ENCODE results near the gene ANKS3.

Gene ANKS3, protein sequence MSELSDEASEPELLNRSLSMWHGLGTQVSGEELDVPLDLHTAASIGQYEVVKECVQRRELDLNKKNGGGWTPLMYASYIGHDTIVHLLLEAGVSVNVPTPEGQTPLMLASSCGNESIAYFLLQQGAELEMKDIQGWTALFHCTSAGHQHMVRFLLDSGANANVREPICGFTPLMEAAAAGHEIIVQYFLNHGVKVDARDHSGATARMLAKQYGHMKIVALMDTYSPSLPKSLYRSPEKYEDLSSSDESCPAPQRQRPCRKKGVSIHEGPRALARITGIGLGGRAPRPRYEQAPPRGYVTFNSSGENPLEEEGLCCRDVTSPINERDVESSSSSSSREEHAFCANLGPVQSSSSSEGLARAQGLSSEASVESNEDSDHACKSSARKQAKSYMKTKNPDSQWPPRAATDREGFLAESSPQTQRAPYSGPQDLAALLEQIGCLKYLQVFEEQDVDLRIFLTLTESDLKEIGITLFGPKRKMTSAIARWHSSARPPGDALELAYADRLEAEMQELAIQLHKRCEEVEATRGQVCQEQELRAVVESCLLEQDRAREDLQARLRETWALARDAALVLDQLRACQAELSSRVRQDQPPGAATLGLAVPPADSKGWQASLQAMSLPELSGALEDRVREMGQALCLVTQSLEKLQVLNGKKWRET

DNA sequence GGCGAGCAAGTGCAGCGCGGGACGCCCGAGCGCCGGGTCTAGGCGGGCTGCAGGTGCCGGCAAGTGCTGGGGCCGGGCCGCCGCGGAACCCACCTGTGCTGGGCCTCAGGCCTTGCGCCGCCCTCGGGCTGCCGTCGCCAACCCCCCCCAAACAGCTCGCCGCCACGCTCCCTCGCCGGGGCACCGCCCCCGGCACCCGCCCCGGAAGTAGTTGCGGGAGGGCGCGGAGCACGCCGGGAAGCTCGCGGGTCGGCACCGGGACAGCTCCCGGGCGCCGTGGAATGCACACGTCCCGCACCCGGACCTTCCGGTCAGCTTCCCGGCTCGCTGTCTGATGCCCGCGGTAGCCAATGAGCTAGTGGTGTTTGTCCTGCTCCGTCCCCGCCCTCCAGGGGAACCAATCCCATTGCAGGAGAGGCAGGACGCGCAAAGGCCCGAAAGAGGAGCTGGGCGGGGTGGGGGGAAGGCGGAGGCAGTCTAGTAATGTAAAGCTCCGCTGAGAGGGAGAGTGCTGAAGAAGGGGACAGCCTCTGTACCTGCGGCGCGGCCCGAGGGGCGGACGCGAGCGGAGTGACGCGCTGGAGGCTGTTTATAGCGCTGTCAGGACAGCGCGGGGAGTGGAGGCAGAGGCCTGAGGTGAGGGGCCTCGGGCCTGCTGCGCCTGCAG lies at the start of gene ANKS3, which contains the start of gene DNAAF8:
ANKS3 (minus strand) TSS at position 209 of the 667 bp plus-strand sequence. CDS start 4,122 bp downstream, outside the sequence.
DNAAF8 (plus strand) TSS at position 475 of the 667 bp plus-strand sequence. CDS start 1,978 bp downstream, outside the sequence.
- DNase-seq (ENCODE audit: low spot score) = peak; percentile 94

DNA sequence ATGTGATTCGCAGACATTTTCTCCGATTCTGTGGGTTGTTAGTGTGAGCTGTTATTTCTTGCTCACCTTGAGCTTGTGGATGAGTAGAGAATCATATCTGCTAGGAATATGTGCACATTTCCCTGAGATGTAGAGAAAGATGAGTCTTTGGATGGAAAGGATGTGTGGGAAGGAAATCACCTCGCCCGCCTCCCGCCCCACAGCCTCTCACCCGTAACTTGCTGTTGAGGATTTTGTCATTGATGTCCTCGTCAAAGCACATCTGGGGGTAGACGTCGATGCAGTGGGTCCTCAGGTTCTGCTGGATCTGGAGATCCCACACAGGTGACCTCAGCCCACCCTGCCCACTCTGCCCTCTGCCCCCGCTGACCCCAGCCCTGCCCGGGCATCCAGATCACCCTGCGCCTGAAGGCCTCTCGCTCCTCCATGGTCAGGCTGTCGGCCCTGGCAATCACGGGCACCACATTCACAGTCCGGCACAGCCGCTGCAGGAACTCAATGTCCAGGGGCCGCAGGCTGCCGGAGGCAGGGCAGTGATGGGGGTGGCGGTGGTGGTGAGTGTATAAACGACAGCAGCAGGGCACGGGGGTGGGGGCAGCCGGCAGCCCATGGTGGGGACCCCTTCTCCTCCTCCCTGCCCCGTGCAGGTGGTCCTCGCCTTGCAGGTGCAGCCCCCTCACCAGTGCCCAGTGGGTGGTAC lies 49.3 kb upstream of the ANKS3 start:
- no peak for DNase-seq (ENCODE audit: low spot score)

DNA sequence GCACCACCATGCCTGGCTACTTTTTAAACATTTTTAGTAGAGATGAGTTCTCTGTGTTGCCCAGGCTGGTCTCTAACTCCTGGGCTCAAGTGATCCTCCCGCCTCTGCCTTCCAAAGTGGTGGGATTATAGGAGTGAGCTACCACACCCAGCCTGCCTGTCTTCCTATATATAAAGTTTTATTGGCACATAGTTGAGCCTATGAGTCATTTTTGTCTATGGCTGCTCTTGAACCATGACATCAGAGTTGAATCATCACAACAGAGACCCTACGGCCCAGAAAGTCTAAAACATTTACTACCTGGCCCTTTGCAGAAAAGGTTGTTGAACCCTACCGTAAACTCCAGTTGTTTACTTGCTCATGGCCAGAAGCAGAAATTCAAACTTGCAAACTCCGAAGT lies 46.2 kb upstream of the ANKS3 start:
- DNase-seq (ENCODE audit: low spot score) = peak; percentile 45

DNA sequence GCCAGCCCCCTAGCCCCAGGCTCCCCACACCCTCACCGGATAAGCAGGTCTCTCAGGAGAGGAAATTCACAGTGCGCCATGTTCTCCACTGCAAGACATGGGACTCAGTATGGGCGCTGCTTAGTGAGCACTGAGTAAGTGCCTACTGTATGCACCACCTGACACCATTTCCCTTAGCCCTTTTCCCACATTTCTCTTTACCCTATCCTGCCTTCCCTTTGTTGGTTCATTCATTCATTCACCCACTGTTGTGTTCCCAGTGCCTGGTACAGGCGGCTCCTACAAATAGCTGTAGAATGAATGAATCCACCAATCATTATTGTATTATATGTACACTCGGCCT lies 44.0 kb upstream of the ANKS3 start:
- DNase-seq (ENCODE audit: low spot score) = no peak

DNA sequence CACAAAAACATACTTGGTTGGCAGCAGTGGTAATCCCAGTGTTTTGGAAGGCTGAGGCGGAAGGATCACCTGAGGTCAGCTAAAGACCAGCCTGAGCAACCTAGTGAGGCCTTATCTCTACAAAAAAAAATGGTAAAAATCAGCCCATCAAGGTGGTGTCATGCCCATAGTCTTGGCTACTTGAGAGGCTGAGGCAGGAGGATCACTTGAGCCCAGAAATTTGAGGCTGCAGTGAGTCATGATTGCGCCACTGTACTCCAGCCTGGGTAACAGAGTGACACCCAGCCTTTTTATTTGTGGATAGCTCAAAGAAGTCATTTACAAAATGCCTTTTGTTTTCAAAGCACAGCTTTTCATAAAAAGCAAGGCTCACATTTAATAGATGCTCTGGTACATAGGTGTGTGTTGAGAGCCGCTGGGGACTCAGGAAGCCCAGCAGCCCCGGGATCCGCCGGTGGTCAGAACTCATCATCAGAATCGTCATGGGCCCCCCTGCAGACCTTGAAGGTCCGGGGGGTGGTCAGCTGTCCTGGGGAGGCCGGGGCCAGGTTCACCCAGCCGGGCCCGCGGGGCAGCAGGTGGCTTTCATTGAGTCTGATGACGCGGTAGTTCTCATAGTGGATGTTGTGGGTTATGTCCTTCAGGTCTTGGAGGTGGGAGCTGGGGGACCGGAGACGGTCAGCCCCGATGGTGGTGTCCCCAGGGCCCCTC lies 43.4 kb upstream of the ANKS3 start:
- DNase-seq (ENCODE audit: low spot score) = no peak

DNA sequence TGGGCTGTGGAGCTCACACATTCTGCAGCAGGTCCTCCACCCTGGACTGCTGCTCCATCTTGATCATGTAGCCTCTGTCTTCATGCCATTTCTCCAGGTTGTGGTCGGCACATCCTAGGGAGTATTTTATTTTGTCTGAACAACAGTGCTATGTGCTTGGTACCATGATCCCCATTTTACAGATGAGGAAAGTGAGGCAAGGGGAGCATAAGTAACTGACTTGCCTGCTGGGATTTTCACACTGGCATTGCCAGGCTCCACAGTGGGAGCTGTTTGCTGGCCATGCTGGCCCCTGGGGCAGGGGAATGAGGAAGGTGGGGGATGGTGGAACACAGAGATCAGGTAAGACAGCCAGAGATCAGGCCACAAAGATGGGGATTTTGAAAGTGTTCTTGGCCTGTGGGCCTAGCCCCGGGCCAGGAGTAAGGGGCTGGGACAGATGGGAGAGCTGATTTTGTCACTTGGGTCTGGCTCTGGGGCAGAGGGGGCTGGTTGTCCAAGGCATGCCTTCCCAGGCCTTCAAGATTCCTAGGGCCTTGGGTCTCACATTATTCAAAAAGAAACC lies 42.2 kb upstream of the ANKS3 start:
- no peak for DNase-seq (ENCODE audit: low spot score)

DNA sequence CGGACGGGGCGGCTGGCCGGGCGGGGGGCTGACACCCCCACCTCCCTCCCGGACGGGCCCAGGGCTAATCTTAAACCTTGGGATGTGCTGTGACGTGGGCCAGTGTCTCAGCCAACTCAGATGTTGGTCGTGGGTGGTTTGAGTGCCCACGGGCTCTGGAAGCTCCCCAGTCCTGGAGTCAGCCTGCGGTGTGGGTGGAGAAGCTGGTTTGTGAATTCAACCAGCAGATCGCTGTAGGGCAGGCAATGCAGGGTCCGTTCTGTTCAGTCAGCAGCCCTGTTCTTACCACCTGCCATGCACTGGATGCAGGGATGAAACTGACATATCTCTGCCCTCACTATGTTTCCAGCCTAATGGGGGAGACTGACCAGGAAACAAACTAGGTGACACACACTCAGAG lies 40.9 kb upstream of the ANKS3 start:
- DNase-seq (ENCODE audit: low spot score) = no peak

DNA sequence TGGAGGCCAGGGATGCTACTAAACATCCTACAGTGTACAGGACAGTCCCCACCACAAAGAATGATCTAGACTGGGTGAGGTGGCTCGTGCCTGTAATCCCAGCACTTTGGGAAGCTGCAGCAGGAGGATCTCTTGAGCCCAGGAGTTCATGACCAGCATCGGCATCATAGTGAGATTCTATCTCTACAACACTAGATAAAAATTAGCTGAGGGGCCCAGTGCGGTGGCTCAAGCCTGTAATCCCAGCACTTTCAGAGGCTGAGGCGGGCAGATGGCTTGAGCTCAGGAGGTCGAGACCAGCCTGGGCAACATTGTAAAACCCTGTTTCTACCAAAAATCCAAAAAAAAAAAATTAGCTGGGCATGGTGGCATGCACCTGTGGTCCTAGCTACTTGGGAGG lies 38.3 kb upstream of the ANKS3 start:
- no peak for DNase-seq (ENCODE audit: low spot score)

DNA sequence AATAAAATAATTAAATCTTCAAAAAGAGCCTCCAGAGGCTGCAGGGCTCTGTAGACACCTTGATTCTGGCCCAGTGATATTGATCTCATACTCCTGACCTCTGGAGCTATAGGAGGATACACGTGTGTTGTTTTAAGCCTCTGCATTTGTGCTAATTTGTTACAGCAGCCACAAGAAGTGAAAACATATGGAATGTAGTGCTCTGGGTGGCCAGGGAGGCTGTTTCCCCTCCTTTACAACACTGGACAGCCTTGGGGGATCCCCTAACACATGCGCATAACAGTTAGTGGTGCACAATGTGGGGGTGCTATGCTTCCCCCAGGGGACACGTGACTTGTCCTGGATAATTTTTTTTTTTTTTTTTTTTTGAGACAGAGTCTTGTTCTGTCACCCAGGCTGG lies 37.6 kb upstream of the ANKS3 start:
- DNase-seq (ENCODE audit: low spot score) = no peak

DNA sequence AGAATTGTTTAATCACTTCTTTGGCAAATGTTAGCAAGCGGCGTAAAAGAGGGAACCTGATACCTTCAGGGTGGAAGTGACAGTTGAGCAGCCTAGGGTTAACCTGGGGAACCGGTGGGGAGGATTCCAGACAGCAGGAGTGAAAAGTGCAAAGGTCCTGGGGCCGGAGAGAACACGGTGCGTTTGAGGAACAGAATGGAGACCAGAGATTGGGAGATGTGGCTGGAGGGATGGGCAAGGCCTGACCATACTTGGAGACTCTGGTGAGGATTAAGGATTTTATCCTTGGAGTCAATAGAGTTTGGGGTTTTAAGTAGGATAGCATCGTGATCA lies 35.2 kb upstream of the ANKS3 start:
- DNase-seq (ENCODE audit: low spot score) = no peak

DNA sequence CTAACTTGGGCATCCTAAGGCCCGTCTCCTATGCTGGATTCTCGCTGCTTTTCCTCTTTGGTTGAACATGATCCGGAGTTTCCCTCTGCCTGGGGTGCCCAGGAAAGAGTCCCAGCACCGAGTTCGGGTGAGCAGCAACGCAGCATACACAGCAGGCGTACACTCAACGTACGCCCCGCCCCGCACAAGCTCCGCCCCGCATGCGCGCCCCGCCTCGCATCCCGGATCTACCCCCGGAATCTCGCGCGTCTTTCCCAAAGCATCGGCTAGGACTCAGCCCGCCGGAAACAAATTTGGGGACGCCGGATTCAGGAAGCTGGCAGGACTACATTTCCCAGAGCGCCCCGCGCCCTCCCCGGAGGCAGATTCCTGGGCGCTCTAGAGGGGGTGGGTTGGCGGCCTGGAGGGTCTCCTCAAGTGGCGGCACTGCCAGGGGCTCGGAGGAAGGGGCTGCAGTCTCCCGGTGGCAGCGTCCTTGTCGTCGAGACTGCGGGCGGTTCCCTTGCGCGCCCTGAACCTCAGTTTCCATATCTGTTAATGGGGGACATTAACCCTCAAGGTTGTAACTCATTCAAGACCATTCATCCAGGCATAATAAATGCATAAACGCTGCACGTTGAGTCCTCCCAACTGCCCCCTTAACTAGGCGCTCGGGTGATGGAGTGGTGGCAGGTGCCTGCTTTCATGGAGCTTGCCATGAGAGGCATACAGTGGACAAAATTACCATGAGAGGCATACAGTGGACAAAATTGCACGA lies 34.7 kb upstream of the ANKS3 start:
- peak; percentile 92 for DNase-seq (ENCODE audit: low spot score)

DNA sequence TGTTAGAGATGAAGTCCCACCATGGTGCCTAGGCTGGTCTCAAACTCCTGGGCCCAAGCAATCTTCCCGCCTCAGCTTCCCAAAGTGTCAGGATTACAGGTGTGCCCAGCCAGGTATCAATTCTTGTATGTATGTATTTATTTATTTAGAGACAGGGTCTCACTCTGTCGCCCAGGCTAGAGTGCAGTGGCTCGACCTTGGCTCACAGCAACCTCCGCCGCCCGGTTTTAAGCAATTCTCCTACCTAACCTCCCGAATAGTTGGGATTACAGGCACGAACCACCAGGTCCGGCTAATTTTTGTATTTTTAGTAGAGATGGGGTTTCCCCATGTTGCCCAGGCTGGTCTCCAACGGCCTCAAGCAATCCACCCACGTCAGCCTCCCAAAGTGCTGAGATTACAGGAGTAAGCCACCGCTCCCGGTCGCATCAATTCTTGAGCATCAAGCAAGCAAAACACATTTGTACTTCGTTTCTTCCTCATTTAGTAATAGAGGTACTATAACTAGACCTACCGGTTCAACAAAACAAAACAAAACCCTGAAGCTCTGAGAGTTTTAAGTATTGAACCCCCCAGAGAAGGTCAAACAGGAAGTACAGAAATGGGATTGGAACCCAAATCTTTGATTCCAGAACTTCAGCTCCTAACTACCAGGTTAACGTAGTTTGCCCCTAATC lies 33.9 kb upstream of the ANKS3 start:
- peak; percentile 16 for DNase-seq (ENCODE audit: low spot score)

DNA sequence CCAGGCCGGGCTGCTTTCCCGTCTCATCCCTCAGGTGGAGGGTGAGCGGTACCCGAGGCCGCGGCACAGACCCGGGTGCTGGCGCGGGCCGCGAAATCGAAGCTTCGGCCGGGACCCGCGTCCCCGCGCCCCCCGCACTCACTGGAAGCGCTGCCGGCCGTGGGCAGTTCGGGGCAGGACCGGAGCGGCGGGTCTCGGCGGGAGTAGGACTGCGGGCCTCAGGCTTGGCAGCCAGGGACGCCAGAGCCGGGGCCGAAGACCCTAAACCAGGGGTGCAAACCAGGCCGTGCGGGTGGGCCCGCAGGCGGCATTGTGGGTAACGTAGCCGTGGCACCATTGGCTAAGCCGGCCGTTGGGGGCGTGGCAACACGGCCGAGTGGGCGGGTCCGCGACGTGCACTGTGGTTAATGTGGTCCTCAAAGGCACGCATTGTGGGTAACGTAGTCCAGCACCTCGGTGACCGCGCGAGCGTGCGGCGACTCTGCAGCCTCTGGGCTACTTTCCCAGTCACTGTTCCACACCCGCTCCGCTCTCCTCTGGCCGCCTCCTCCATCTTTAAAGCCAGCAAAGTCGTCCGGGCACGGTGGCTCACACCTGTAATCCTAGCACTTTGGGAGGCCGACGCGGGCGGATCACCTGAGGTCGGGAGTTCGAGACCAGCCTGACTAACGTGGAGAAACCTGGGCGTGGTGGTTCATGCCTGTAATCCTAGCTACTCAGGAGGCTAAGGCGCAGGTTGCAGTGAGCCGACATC lies 33.0 kb upstream of the ANKS3 start, which contains the start of gene ZNF500:
ZNF500 (minus strand) TSS at position 288 of the 754 bp plus-strand sequence. CDS start 1,184 bp downstream, outside the sequence.
- peak; percentile 95 for DNase-seq (ENCODE audit: low spot score)

DNA sequence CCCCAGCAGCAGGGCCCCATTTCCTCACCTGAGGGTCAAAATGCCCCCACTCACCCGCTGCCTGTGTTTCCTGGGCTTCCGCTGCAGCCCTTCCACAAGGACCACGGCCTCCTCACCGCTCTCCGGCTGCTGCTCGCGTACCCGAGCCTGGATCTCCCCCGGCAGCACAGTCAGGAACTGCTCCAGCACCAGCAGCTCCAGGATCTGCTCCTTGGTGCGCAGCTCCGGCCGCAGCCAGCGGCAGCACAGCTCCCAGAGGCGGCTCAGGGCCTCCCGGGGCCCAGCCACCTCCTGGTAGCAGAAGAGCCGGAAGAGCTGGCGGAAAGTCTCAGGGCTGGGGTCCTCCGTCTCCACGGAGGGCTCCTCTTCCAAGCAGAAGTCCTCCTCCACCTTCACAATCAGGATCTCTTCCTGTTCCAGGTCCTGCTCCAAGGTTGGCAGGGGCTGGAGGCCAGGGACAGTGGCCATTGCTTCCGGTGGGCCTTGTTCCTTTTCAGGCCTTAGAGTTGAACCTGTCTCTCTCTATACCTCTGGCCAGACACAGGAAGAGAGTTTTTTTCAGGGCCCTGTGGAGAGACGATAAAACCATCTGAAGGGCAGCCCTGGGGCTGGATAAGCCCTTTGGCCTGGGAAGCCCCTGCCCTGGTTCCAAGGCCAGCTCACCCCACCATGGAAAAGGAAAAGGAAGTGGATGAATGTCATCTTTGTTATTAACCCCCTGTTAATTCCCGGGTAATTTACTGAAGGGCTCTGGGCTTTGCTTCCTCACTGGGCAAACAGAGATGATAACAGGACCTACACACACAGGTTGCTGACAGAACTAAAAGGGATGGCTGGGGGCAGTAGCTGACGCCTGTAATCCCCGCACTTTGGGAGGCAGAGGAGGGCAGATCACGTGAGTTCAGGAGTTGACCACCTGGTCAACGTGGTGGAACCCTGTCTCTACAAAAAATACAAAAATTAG lies 31.7 kb upstream of the ANKS3 start:
- no peak for DNase-seq (ENCODE audit: low spot score)

DNA sequence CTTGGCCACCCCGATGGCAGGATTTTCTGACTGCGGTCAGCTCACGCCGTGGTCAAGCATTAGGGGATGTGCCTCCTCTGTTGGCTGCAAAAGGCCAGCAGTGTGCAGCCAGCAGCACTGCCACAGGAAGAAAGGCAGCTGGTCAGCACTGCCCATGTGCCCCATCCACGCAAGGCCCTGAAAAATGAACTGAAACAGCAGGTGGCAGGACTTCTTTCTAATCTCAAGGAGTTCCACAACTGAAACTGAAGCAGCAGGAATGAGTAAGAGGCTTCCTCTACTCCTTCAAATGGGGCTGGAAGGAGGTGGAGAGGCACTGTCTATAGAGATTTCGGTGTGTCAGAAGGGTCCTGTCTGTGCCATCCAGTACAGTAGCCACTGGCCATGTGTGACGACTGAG lies 29.7 kb upstream of the ANKS3 start:
- DNase-seq (ENCODE audit: low spot score) = no peak

DNA sequence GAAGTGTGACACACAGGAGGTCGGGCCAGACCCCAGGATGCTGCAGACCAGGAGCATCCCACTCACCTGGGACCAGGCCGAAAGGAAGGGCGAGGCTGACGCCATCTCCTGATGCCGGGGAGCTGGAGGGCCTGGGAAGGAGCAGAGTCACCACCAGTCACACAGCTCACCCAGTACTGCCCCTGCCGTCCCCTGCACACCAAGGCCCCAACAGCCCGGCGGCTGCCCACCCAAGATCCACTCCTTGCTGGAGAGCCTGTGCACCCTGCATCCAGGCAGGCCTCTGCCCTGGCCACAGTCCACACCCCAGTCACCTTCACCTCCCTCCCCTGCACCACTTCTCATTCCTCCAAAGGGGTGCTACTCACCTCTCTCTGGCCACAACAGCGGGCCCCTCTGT lies 28.1 kb upstream of the ANKS3 start:
- DNase-seq (ENCODE audit: low spot score) = no peak

DNA sequence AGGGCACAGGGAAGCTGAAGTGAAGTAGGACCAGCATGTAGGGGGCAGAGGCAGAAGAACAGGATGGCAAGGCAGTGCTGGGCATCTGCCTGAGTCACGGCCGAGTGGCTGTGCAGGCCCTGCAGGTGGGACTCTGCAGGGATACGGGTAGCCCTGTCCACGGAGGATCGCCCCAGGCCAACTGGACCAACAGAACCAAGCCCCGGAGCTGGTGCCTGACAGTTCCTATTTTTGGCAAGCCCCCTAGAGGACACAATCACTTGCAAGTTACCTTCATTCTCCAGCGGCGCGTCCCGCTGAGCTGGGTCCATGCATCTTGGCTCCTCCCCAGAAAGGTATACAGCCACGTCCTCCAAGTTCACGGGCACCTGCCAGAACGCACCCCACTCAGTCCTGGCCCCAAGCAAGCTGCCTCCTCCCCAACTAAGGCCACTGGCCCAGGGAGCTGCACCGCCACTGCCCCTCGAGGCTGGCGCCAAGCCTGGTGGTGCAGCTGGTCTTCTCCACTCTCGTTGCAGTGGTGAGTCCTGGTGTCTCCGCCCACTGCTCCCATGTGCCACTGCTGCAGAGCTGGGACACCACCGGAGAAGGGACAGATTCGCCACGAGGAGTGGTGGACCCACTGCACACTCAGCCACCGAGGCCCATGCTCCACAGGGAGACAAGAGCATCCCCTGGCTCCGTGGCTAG lies 26.3 kb upstream of the ANKS3 start:
- no peak for DNase-seq (ENCODE audit: low spot score)

DNA sequence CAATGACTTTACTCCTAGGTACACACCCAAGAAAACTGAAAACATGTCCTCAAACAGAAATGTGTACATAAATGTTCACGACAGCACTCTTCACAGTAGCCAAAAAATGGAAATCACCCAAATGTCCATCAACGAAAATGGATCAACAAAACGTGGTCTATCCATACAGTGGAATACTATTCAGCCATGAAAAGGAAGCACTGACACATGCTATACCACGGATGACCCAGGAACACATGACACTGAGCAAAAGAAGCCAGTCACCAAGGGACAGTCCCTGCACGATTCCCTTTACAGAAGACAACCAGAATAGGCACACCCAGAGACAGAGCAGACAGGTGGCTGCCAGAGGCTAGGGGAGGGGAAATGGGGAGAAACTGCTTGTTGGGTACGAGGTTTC lies 21.6 kb upstream of the ANKS3 start:
- DNase-seq (ENCODE audit: low spot score) = no peak
